ENCODE measurements around the gene CHSY3.

The CHSY3 gene

DNA sequence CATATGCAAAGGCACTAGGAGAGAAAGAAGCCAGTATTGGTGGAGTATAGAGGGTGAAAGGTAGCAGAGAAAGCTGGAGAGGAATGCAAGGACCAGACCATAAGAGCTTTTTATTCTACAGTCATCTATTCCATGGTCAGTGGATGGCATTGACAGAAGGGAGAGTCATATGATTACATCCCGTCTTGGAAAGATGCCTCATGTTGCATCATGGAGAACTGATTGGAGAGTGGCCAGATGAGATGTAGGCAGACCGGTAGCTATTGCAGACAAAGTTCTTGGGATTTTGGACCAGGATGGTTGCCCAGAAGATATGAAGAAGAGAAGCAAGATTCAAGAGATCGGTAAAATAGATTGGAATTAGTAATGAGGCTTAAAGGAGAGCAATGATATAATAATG, 260.7 kb downstream of the CHSY3 start:
- H3K4me1 ChIP-seq (ENCODE audit: insufficient read depth, low read length, severe bottlenecking) = no peaks in the 10 kb centered on the region
- H3K9ac ChIP-seq (ENCODE audit: low read length) = no peak overlapping the region
- no peak overlapping the region for H2AFZ ChIP-seq (ENCODE audit: low read length)
- H3K36me3 ChIP-seq (ENCODE audit: insufficient read depth, low read length) = no peaks in the 10 kb centered on the region
- H3K9me2 ChIP-seq (ENCODE audit: low read depth, low read length) = no peaks in the 10 kb centered on the region
- no peaks in the 10 kb centered on the region for H3K79me2 ChIP-seq (ENCODE audit: insufficient read depth, low read length)
- no peak overlapping the region for H3K4me2 ChIP-seq (ENCODE audit: low read length)
- no peaks in the 10 kb centered on the region for H3F3A ChIP-seq (ENCODE audit: insufficient read depth, low read length)
- no peak overlapping the region for H3K4me3 ChIP-seq (ENCODE audit: low read depth, low read length, poor library complexity, severe bottlenecking)
- H4K20me1 ChIP-seq (ENCODE audit: insufficient read depth, low read length) = no peaks in the 10 kb centered on the region
- no peak overlapping the region for H3K27ac ChIP-seq (ENCODE audit: low read depth, low read length, poor library complexity, severe bottlenecking)
- no peaks in the 10 kb centered on the region for H3K9me3 ChIP-seq (ENCODE audit: low read length)
- no peaks in the 10 kb centered on the region for H3K27me3 ChIP-seq (ENCODE audit: insufficient read depth, low read length)
- TF ChIP-seq, protein P1, sequence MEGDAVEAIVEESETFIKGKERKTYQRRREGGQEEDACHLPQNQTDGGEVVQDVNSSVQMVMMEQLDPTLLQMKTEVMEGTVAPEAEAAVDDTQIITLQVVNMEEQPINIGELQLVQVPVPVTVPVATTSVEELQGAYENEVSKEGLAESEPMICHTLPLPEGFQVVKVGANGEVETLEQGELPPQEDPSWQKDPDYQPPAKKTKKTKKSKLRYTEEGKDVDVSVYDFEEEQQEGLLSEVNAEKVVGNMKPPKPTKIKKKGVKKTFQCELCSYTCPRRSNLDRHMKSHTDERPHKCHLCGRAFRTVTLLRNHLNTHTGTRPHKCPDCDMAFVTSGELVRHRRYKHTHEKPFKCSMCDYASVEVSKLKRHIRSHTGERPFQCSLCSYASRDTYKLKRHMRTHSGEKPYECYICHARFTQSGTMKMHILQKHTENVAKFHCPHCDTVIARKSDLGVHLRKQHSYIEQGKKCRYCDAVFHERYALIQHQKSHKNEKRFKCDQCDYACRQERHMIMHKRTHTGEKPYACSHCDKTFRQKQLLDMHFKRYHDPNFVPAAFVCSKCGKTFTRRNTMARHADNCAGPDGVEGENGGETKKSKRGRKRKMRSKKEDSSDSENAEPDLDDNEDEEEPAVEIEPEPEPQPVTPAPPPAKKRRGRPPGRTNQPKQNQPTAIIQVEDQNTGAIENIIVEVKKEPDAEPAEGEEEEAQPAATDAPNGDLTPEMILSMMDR (IDR thresholded peaks at IDR 0.05; ENCODE audit: low read length) = no peak
- no peak for TF ChIP-seq EZH2 (IDR thresholded peaks at IDR 0.05; ENCODE audit: borderline replicate concordance, low read length)

DNA sequence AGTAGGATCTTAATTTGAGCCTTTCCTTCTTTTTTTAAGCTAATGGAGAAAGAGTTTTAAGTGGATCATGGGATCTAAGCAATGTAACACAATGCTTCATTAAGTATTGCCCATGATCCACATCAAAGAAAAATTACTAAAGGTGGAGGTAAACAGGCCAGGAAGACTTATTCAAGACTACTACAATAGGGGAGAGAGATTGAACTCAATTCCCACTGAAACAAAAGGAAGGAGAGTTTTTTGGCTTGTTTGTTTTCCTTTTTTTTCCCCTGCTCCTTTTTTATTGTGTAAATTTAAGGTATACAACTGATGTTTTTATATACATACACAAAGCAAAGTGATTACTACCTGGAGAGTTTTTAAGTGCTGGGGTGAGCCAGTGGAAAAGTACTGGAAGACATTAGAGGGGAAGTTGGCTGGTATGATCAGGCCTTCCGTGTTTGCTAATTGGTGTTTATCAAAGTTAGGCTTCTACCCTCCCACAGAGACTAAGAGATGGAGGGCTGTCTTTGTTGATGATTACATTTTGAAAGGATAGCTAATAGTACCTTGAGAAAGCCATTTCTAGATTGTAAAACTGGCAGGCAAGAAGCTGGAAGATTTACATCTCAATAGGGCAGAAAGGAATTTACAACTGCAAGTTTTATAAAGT, 262.7 kb downstream of the CHSY3 start:
- Histone ChIP-seq H3K79me2 (ENCODE audit: insufficient read depth, low read length) (no peaks in the 10 kb centered on the region), H3K4me3 (ENCODE audit: low read depth, low read length, poor library complexity, severe bottlenecking) (no peak overlapping the region), H3K9me3 (ENCODE audit: low read length) (no peaks in the 10 kb centered on the region), H3K9me2 (ENCODE audit: low read depth, low read length) (no peaks in the 10 kb centered on the region), H3K4me1 (ENCODE audit: insufficient read depth, low read length, severe bottlenecking) (no peaks in the 10 kb centered on the region), H4K20me1 (ENCODE audit: insufficient read depth, low read length) (no peaks in the 10 kb centered on the region), H3K9ac (ENCODE audit: low read length) (no peak overlapping the region), H2AFZ (ENCODE audit: low read length) (no peak overlapping the region), H3K27me3 (ENCODE audit: insufficient read depth, low read length) (no peaks in the 10 kb centered on the region), H3K4me2 (ENCODE audit: low read length) (no peak overlapping the region), H3K27ac (ENCODE audit: low read depth, low read length, poor library complexity, severe bottlenecking) (no peak overlapping the region), H3K36me3 (ENCODE audit: insufficient read depth, low read length) (no peaks in the 10 kb centered on the region), H3F3A (ENCODE audit: insufficient read depth, low read length) (no peaks in the 10 kb centered on the region)
- TF ChIP-seq, protein P1 (IDR thresholded peaks at IDR 0.05; ENCODE audit: low read length) = no peak
- TF ChIP-seq EZH2 (IDR thresholded peaks at IDR 0.05; ENCODE audit: borderline replicate concordance, low read length) = no peak

DNA sequence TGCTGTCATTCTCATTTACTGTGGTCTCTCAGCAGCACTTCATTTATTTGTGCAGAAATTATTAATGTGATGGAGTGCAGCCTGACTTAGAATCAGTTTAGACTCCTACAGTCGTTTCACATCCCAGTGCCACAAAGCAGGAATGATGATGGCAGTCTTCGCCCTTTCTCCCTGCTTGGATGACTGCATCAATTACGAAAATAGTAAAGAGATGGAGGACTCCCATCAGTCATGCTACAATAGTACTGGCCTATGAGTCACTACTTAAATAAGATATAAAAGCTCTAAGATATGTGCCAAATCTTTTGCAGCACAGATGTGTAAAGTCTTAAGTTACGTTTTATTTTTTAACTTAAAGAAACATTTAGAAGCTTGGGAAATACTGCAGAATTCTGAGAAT, 263.9 kb downstream of the CHSY3 start:
- H3K9ac ChIP-seq (ENCODE audit: low read length) = no peak overlapping the region
- H3K27me3 ChIP-seq (ENCODE audit: insufficient read depth, low read length) = no peaks in the 10 kb centered on the region
- no peaks in the 10 kb centered on the region for H3F3A ChIP-seq (ENCODE audit: insufficient read depth, low read length)
- H2AFZ ChIP-seq (ENCODE audit: low read length) = no peak overlapping the region
- H3K4me2 ChIP-seq (ENCODE audit: low read length) = no peak overlapping the region
- H3K9me3 ChIP-seq (ENCODE audit: low read length) = no peaks in the 10 kb centered on the region
- H3K9me2 ChIP-seq (ENCODE audit: low read depth, low read length) = no peaks in the 10 kb centered on the region
- H3K4me3 ChIP-seq (ENCODE audit: low read depth, low read length, poor library complexity, severe bottlenecking) = no peak overlapping the region
- H3K27ac ChIP-seq (ENCODE audit: low read depth, low read length, poor library complexity, severe bottlenecking) = no peak overlapping the region
- no peaks in the 10 kb centered on the region for H4K20me1 ChIP-seq (ENCODE audit: insufficient read depth, low read length)
- no peaks in the 10 kb centered on the region for H3K4me1 ChIP-seq (ENCODE audit: insufficient read depth, low read length, severe bottlenecking)
- no peaks in the 10 kb centered on the region for H3K36me3 ChIP-seq (ENCODE audit: insufficient read depth, low read length)
- no peak for TF ChIP-seq EZH2 (IDR thresholded peaks at IDR 0.05; ENCODE audit: borderline replicate concordance, low read length)
- TF ChIP-seq, protein P1 (IDR thresholded peaks at IDR 0.05; ENCODE audit: low read length) = no peak
- H3K79me2 ChIP-seq (ENCODE audit: insufficient read depth, low read length) = no peaks in the 10 kb centered on the region

Measured in OCI-LY1 (cell line).